Epithelial cell of prostate (primary cell): ENCODE data around the gene MYT1.

Experiments used
- DNase-seq: peaks from one replicate; pipeline ENCODE4 v3.0.0-alpha.2; 2011; ENCODE audit warnings: low read depth, low spot score
- H3K27ac ChIP-seq: fragments of 450-650 bp; 2 replicates; pipeline ENCODE4 v1.5.1; 2017; ENCODE audit warnings: mild to moderate bottlenecking

The MYT1 gene

GRCh38 chr20:64153410-64153809, 10.8 kb upstream of the MYT1 start:
- H3K27ac ChIP-seq, result no peak overlapping the region
- no peak for DNase-seq

GRCh38 chr20:64153861-64154589, 10.2 kb upstream of the MYT1 start:
- no peak for DNase-seq
- no peak overlapping the region for H3K27ac ChIP-seq

GRCh38 chr20:64154590-64155257, 9.5 kb upstream of the MYT1 start:
- DNase-seq, result no peak
- H3K27ac ChIP-seq, result no peak overlapping the region

GRCh38 chr20:64155258-64156135, 8.8 kb upstream of the MYT1 start:
- no peak for DNase-seq
- no peak overlapping the region for H3K27ac ChIP-seq

GRCh38 chr20:64156136-64156885, 7.9 kb upstream of the MYT1 start:
- no peak for DNase-seq
- no peak overlapping the region for H3K27ac ChIP-seq

GRCh38 chr20:64156886-64157875, 7.1 kb upstream of the MYT1 start:
- H3K27ac ChIP-seq, result no peak overlapping the region
- DNase-seq, result no peak

- no peak for DNase-seq
- no peak overlapping the region for H3K27ac ChIP-seq
Observed at GRCh38 chr20:64157878-64158277, 6.4 kb upstream of the MYT1 start.

GRCh38 chr20:64158346-64159285, 5.6 kb upstream of the MYT1 start:
- DNase-seq, result no peak
- H3K27ac ChIP-seq, result no peak overlapping the region

- no peak for DNase-seq
- H3K27ac ChIP-seq, result no peak overlapping the region
Observed at GRCh38 chr20:64159286-64159680, 5.0 kb upstream of the MYT1 start.

- DNase-seq, result no peak
- H3K27ac ChIP-seq, result no peak overlapping the region
Observed at GRCh38 chr20:64159711-64160110, 4.5 kb upstream of the MYT1 start.

GRCh38 chr20:64160118-64160517, 4.1 kb upstream of the MYT1 start:
- no peak for DNase-seq
- H3K27ac ChIP-seq, result no peak overlapping the region

GRCh38 chr20:64160526-64161355, 3.5 kb upstream of the MYT1 start:
- no peak overlapping the region for H3K27ac ChIP-seq
- no peak for DNase-seq

- no peak overlapping the region for H3K27ac ChIP-seq
- no peak for DNase-seq
Observed at GRCh38 chr20:64161356-64162238, 2.7 kb upstream of the MYT1 start.

GRCh38 chr20:64162239-64162910, 1.9 kb upstream of the MYT1 start:
- DNase-seq, result no peak

GRCh38 chr20:64163776-64164122, 503 bp upstream of the MYT1 start:
- DNase-seq, result no peak
- H3K27ac ChIP-seq, result no peak overlapping the region

More at GRCh38 chr20:64162239-64162910, 1.9 kb upstream of the MYT1 start:
- H3K27ac ChIP-seq, result no peak overlapping the region
